CD4-positive, alpha-beta memory T cell (primary cell): ENCODE data around the gene ESPNL. TPM values are rescaled to one million over a fixed set of nuclear protein-coding genes. Genes with fewer than 3 reads are reported as not detected.
"Not testable (repeated sequence)": the region's sequence is repeated elsewhere in the genome, so short reads cannot be mapped to it uniquely, and the experiment has no call there.

Experiments
- CTCF ChIA-PET: fragments of 350-600 bp; sonication (Branson Sonifier 250); formaldehyde crosslinking; loops from one replicate; lab custom pipeline; 2021; ENCODE audit warnings: inconsistent platforms; ENCODE audit not compliant: partially characterized antibody; lab: Charles Lee
- POLR2A ChIA-PET: fragments of 350-600 bp; sonication (Branson Sonifier 250); formaldehyde crosslinking; loops from one replicate; lab custom pipeline; 2021; ENCODE audit not compliant: partially characterized antibody; lab: Charles Lee
- DNase-seq, 5 donors: peaks; one replicate each; pipeline versions ENCODE4 v3.0.0 to v3.0.0-alpha.2; 2020 to 2022; ENCODE audit warnings: mixed read lengths in 1 of 5
- H3K27ac ChIP-seq: one replicate; pipeline ENCODE4 v1.7.0; 2013; ENCODE audit warnings: low read depth, low read length
- H3K27me3 ChIP-seq: 2 replicates; pipeline ENCODE4 v1.7.0; 2013; ENCODE audit warnings: mild to moderate bottlenecking, low read length, moderate library complexity; ENCODE audit not compliant: insufficient read depth
- H3K36me3 ChIP-seq: 2 replicates; pipeline ENCODE4 v1.7.0; 2013; ENCODE audit warnings: mild to moderate bottlenecking, low read length, moderate library complexity; ENCODE audit not compliant: insufficient read depth
- H3K4me1 ChIP-seq: 2 replicates; pipeline ENCODE4 v1.7.0; 2013; ENCODE audit warnings: mild to moderate bottlenecking, low read length, moderate library complexity; ENCODE audit not compliant: insufficient read depth
- H3K4me3 ChIP-seq, 2 donors: one replicate each; pipeline ENCODE4 v1.7.0; 2013; ENCODE audit warnings: low read length in 2 of 2, mild to moderate bottlenecking in 1 of 2
- H3K9me3 ChIP-seq, 2 donors: one replicate each; pipeline ENCODE4 v1.7.0; 2013; ENCODE audit warnings: low read length in 2 of 2, control low read depth in 1 of 2; ENCODE audit not compliant: control insufficient read depth in 1 of 2
- H3K27ac Mint-ChIP-seq, 7 donors: one replicate each; pipeline ENCODE4 v1.8.0; 2020 to 2021; ENCODE audit warnings: mixed read lengths in 7 of 7, mild to moderate bottlenecking in 6 of 7, inconsistent platforms in 3 of 7, moderate library complexity in 3 of 7
- H3K27me3 Mint-ChIP-seq, 2 donors: one replicate each; pipeline ENCODE4 v1.8.0; 2020 to 2021; ENCODE audit warnings: mixed read lengths in 2 of 2
- H3K36me3 Mint-ChIP-seq, 2 donors: one replicate each; pipeline ENCODE4 v1.8.0; 2020 to 2021; ENCODE audit warnings: mixed read lengths in 2 of 2, inconsistent platforms in 1 of 2, mild to moderate bottlenecking in 1 of 2
- H3K4me1 Mint-ChIP-seq, 4 donors: one replicate each; pipeline ENCODE4 v1.8.0; 2020 to 2021; ENCODE audit warnings: mixed read lengths in 4 of 4, mild to moderate bottlenecking in 1 of 4
- H3K4me3 Mint-ChIP-seq, 8 donors: one replicate each; pipeline ENCODE4 v1.8.0; 2020 to 2021; ENCODE audit warnings: mixed read lengths in 8 of 8, mild to moderate bottlenecking in 7 of 8, moderate library complexity in 6 of 8, inconsistent platforms in 3 of 8
- H3K9me3 Mint-ChIP-seq, 8 donors: one replicate each; pipeline ENCODE4 v1.8.0; 2020 to 2021; ENCODE audit warnings: mixed read lengths in 8 of 8, mild to moderate bottlenecking in 5 of 8, inconsistent platforms in 3 of 8, moderate library complexity in 1 of 8
- intact Hi-C: fragments of 100-400 bp; cut with micrococcal nuclease; formaldehyde crosslinking; loops from one replicate; pipeline ENCODE4 v1.15.1; 2023
- polyA plus RNA-seq, 2 donors: library from polyadenylated mRNA; unstranded; fragments of 300-500 nt; fragmentation: Illumina TruSeq; gene quantifications; one replicate each; pipeline ENCODE4 v1.2.3, GENCODE V29; 2021
- total RNA-seq, 2 experiments: library from RNA; stranded (reverse); gene quantifications; one replicate each; pipeline ENCODE4 v1.2.3, GENCODE V29; 2021

ESPNL gene
- total and polyA plus RNA-seq, 4 experiments from 2014 or later, result 0.28 to 0.41 TPM; not detected in 2

GRCh38 chr2:238113611-238114010 is 13.5 kb downstream of the ESPNL start:
- Mint-ChIP-seq H3K4me3 (no peak overlapping the region), H3K27ac (no peak overlapping the region), H3K9me3 (peaks cover 0 to 24% (median 12%) of the 10 kb centered on the region in 8 donors), H3K36me3 (no peaks in the 10 kb centered on the region), H3K4me1 (peaks cover 0 to 10% (median 1%) of the 10 kb centered on the region in 4 donors), H3K27me3 (peaks cover 0 to 4% of the 10 kb centered on the region in 2 donors)
- intact Hi-C loops, result no loop called here
- H3K9me3 ChIP-seq, result no peaks in the 10 kb centered on the region
- no peaks in the 10 kb centered on the region for H3K4me1 ChIP-seq
- no peaks in the 10 kb centered on the region for H3K36me3 ChIP-seq
- H3K27ac ChIP-seq, result no peak overlapping the region
- no peaks in the 10 kb centered on the region for H3K27me3 ChIP-seq
- DNase-seq, result no peak
- POLR2A ChIA-PET, result no interaction called here
- H3K4me3 ChIP-seq, result no peak overlapping the region
- CTCF ChIA-PET, result interaction anchor here (1.0 kb wide), 1 partner anchor 25 kb away, joined by 3 read pairs; no protein-coding TSS in a partner anchor

- H3K4me3 Mint-ChIP-seq, result no peak overlapping the region
- peaks cover 0 to 24% (median 12%) of the 10 kb centered on the region in 8 donors for H3K9me3 Mint-ChIP-seq
- CTCF ChIA-PET, result no interaction called here
- Histone ChIP-seq H3K4me3 (no peak overlapping the region), H3K4me1 (no peaks in the 10 kb centered on the region), H3K36me3 (no peaks in the 10 kb centered on the region), H3K27ac (no peak overlapping the region), H3K27me3 (no peaks in the 10 kb centered on the region), H3K9me3 (no peaks in the 10 kb centered on the region)
- no peak overlapping the region for H3K27ac Mint-ChIP-seq
- POLR2A ChIA-PET, result no interaction called here
- peaks cover 0 to 4% (median 1%) of the 10 kb centered on the region in 4 donors for H3K4me1 Mint-ChIP-seq
- no peak for DNase-seq
- peaks cover 0 to 7% of the 10 kb centered on the region in 2 donors for H3K27me3 Mint-ChIP-seq
- H3K36me3 Mint-ChIP-seq, result no peaks in the 10 kb centered on the region
- intact Hi-C loops, result no loop called here
Observed at GRCh38 chr2:238114331-238114841, 14.2 kb downstream of the ESPNL start.

- Mint-ChIP-seq H3K4me3 (no peak overlapping the region), H3K27ac (no peak overlapping the region), H3K9me3 (peaks cover 0 to 24% (median 12%) of the 10 kb centered on the region in 8 donors), H3K27me3 (peaks cover 0 to 7% of the 10 kb centered on the region in 2 donors), H3K36me3 (no peaks in the 10 kb centered on the region), H3K4me1 (no peaks in the 10 kb centered on the region)
- H3K27me3 ChIP-seq, result no peaks in the 10 kb centered on the region
- POLR2A ChIA-PET, result no interaction called here
- H3K4me3 ChIP-seq, result no peak overlapping the region
- intact Hi-C loops, result no loop called here
- no peak overlapping the region for H3K27ac ChIP-seq
- no peak for DNase-seq
- no peaks in the 10 kb centered on the region for H3K9me3 ChIP-seq
- CTCF ChIA-PET, result no interaction called here
- H3K4me1 ChIP-seq, result no peaks in the 10 kb centered on the region
- no peaks in the 10 kb centered on the region for H3K36me3 ChIP-seq
Observed at GRCh38 chr2:238114851-238115660, 14.9 kb downstream of the ESPNL start.

GRCh38 chr2:238115709-238116108 is 15.6 kb downstream of the ESPNL start:
- H3K4me3 Mint-ChIP-seq, H3K27me3 Mint-ChIP-seq, H3K4me1 ChIP-seq, H3K27ac Mint-ChIP-seq, H3K9me3 ChIP-seq, H3K4me3 ChIP-seq, H3K4me1 Mint-ChIP-seq, intact Hi-C loops, H3K36me3 ChIP-seq, DNase-seq, H3K27ac ChIP-seq, CTCF ChIA-PET, H3K36me3 Mint-ChIP-seq, H3K27me3 ChIP-seq, POLR2A ChIA-PET: not testable (repeated sequence)
- H3K9me3 Mint-ChIP-seq, result peaks cover 0 to 24% (median 12%) of the 10 kb centered on the region in 8 donors

GRCh38 chr2:238116298-238117198 is 16.4 kb downstream of the ESPNL start:
- H3K9me3 ChIP-seq, result no peaks in the 10 kb centered on the region
- ChIA-PET CTCF (no interaction called here), POLR2A (no interaction called here)
- Mint-ChIP-seq H3K27me3 (peaks cover 0 to 7% of the 10 kb centered on the region in 2 donors), H3K9me3 (peaks cover 0 to 20% (median 12%) of the 10 kb centered on the region in 8 donors), H3K4me3 (no peak overlapping the region), H3K36me3 (no peaks in the 10 kb centered on the region), H3K4me1 (no peaks in the 10 kb centered on the region), H3K27ac (no peak overlapping the region)
- H3K36me3 ChIP-seq, result no peaks in the 10 kb centered on the region
- H3K27ac ChIP-seq, result no peak overlapping the region
- no peak overlapping the region for H3K4me3 ChIP-seq
- no peaks in the 10 kb centered on the region for H3K27me3 ChIP-seq
- no peaks in the 10 kb centered on the region for H3K4me1 ChIP-seq
- DNase-seq, result no peak
- intact Hi-C loops, result no loop called here

GRCh38 chr2:238117199-238118154 is 17.3 kb downstream of the ESPNL start:
- no peak overlapping the region for H3K4me3 Mint-ChIP-seq
- no peaks in the 10 kb centered on the region for H3K4me1 Mint-ChIP-seq
- no peaks in the 10 kb centered on the region for H3K9me3 ChIP-seq
- intact Hi-C loops, result no loop called here
- H3K4me1 ChIP-seq, result no peaks in the 10 kb centered on the region
- DNase-seq, result peak in 1 of 5 donors; percentile 9
- POLR2A ChIA-PET, result no interaction called here
- peak overlapping the region in 2 of 7 donors; percentile 30 to 55 for H3K27ac Mint-ChIP-seq
- no peak overlapping the region for H3K4me3 ChIP-seq
- H3K9me3 Mint-ChIP-seq, result peaks cover 0 to 13% (median 10%) of the 10 kb centered on the region in 8 donors
- no peaks in the 10 kb centered on the region for H3K27me3 ChIP-seq
- H3K27me3 Mint-ChIP-seq, result peaks cover 0 to 7% of the 10 kb centered on the region in 2 donors
- H3K36me3 ChIP-seq, result no peaks in the 10 kb centered on the region
- no peak overlapping the region for H3K27ac ChIP-seq
- H3K36me3 Mint-ChIP-seq, result no peaks in the 10 kb centered on the region
- CTCF ChIA-PET, result no interaction called here
